Measurements from ENCODE around the gene JAZF1.
A peak's percentile ranks its signal among the peaks of the same experiment; 100 is the strongest.

The JAZF1 gene

GRCh38 chr7:28202222-28202621 lies 21.6 kb upstream of the JAZF1 start:
- Mint-ChIP-seq H3K27me3 (peaks cover 13% of the 10 kb centered on the region), H3K9me3 (peaks cover 8% of the 10 kb centered on the region), H3K4me3 (no peak overlapping the region), H3K4me1 (ENCODE audit: low read depth) (peaks cover 34% of the 10 kb centered on the region), H3K36me3 (ENCODE audit: low read depth) (peaks cover 7% of the 10 kb centered on the region), H3K27ac (no peak overlapping the region)

- H3K27ac Mint-ChIP-seq, result no peak overlapping the region
- H3K4me1 Mint-ChIP-seq (ENCODE audit: low read depth), result peaks cover 30% of the 10 kb centered on the region
These were observed 20.5 kb upstream of the JAZF1 start for GRCh38 chr7:28201131-28201530.

GRCh38 chr7:28200598-28200997 lies 20.0 kb upstream of the JAZF1 start:
- H3K4me1 Mint-ChIP-seq (ENCODE audit: low read depth), result peaks cover 33% of the 10 kb centered on the region
- H3K36me3 Mint-ChIP-seq (ENCODE audit: low read depth), result no peaks in the 10 kb centered on the region
- no peaks in the 10 kb centered on the region for H3K9me3 Mint-ChIP-seq
- no peak overlapping the region for H3K27ac Mint-ChIP-seq
- H3K27me3 Mint-ChIP-seq, result peaks cover 13% of the 10 kb centered on the region
- H3K4me3 Mint-ChIP-seq, result no peak overlapping the region

More at GRCh38 chr7:28201131-28201530, 20.5 kb upstream of the JAZF1 start:
- Mint-ChIP-seq H3K36me3 (ENCODE audit: low read depth) (no peaks in the 10 kb centered on the region), H3K27me3 (peaks cover 13% of the 10 kb centered on the region), H3K9me3 (no peaks in the 10 kb centered on the region), H3K4me3 (no peak overlapping the region)

GRCh38 chr7:28199021-28199510 lies 18.5 kb upstream of the JAZF1 start:
- peaks cover 13% of the 10 kb centered on the region for H3K27me3 Mint-ChIP-seq
- H3K9me3 Mint-ChIP-seq, result no peaks in the 10 kb centered on the region
- H3K36me3 Mint-ChIP-seq (ENCODE audit: low read depth), result no peaks in the 10 kb centered on the region
- no peak overlapping the region for H3K4me3 Mint-ChIP-seq
- no peak overlapping the region for H3K27ac Mint-ChIP-seq
- peaks cover 30% of the 10 kb centered on the region for H3K4me1 Mint-ChIP-seq (ENCODE audit: low read depth)

GRCh38 chr7:28195910-28196620 lies 15.5 kb upstream of the JAZF1 start:
- Mint-ChIP-seq H3K4me3 (no peak overlapping the region), H3K27ac (no peak overlapping the region), H3K27me3 (peaks cover 12% of the 10 kb centered on the region), H3K9me3 (no peaks in the 10 kb centered on the region), H3K36me3 (ENCODE audit: low read depth) (no peaks in the 10 kb centered on the region), H3K4me1 (ENCODE audit: low read depth) (peaks cover 31% of the 10 kb centered on the region)

GRCh38 chr7:28192786-28193585 lies 12.4 kb upstream of the JAZF1 start:
- peaks cover 10% of the 10 kb centered on the region for H3K27me3 Mint-ChIP-seq
- no peaks in the 10 kb centered on the region for H3K9me3 Mint-ChIP-seq
- H3K27ac Mint-ChIP-seq, result no peak overlapping the region
- H3K36me3 Mint-ChIP-seq (ENCODE audit: low read depth), result no peaks in the 10 kb centered on the region
- peaks cover 28% of the 10 kb centered on the region for H3K4me1 Mint-ChIP-seq (ENCODE audit: low read depth)
- H3K4me3 Mint-ChIP-seq, result no peak overlapping the region

- Mint-ChIP-seq H3K4me1 (ENCODE audit: low read depth) (peaks cover 27% of the 10 kb centered on the region), H3K4me3 (no peak overlapping the region), H3K9me3 (no peaks in the 10 kb centered on the region), H3K36me3 (ENCODE audit: low read depth) (no peaks in the 10 kb centered on the region), H3K27ac (no peak overlapping the region), H3K27me3 (peaks cover 12% of the 10 kb centered on the region)
These were observed 11.2 kb upstream of the JAZF1 start for GRCh38 chr7:28191751-28192150.

- peaks cover 12% of the 10 kb centered on the region for H3K27me3 Mint-ChIP-seq
- peaks cover 22% of the 10 kb centered on the region for H3K4me1 Mint-ChIP-seq (ENCODE audit: low read depth)
- H3K9me3 Mint-ChIP-seq, result no peaks in the 10 kb centered on the region
- no peaks in the 10 kb centered on the region for H3K36me3 Mint-ChIP-seq (ENCODE audit: low read depth)
- no peak overlapping the region for H3K27ac Mint-ChIP-seq
- H3K4me3 Mint-ChIP-seq, result no peak overlapping the region
These were observed 10.6 kb upstream of the JAZF1 start for GRCh38 chr7:28191184-28191583.

- no peak overlapping the region for H3K4me3 Mint-ChIP-seq
- peaks cover 12% of the 10 kb centered on the region for H3K27me3 Mint-ChIP-seq
- no peaks in the 10 kb centered on the region for H3K36me3 Mint-ChIP-seq (ENCODE audit: low read depth)
- no peak overlapping the region for H3K27ac Mint-ChIP-seq
- peaks cover 15% of the 10 kb centered on the region for H3K4me1 Mint-ChIP-seq (ENCODE audit: low read depth)
- H3K9me3 Mint-ChIP-seq, result no peaks in the 10 kb centered on the region
These were observed 9.6 kb upstream of the JAZF1 start for GRCh38 chr7:28190077-28190710.

- H3K27ac Mint-ChIP-seq, result no peak overlapping the region
- no peaks in the 10 kb centered on the region for H3K36me3 Mint-ChIP-seq (ENCODE audit: low read depth)
- H3K9me3 Mint-ChIP-seq, result no peaks in the 10 kb centered on the region
- H3K4me1 Mint-ChIP-seq (ENCODE audit: low read depth), result peaks cover 33% of the 10 kb centered on the region
- H3K4me3 Mint-ChIP-seq, result no peak overlapping the region
- H3K27me3 Mint-ChIP-seq, result peaks cover 8% of the 10 kb centered on the region
These were observed 6.4 kb upstream of the JAZF1 start for GRCh38 chr7:28187012-28187411.

GRCh38 chr7:28183627-28184026 lies 3.0 kb upstream of the JAZF1 start:
- no peak overlapping the region for H3K27ac Mint-ChIP-seq

GRCh38 chr7:28182071-28182471 lies 1.5 kb upstream of the JAZF1 start:
- Mint-ChIP-seq H3K27ac (no peak overlapping the region), H3K36me3 (ENCODE audit: low read depth) (no peaks in the 10 kb centered on the region), H3K4me1 (ENCODE audit: low read depth) (peaks cover 43% of the 10 kb centered on the region)

More at GRCh38 chr7:28183627-28184026, 3.0 kb upstream of the JAZF1 start:
- Mint-ChIP-seq H3K27me3 (peaks cover 4% of the 10 kb centered on the region), H3K9me3 (no peaks in the 10 kb centered on the region), H3K4me1 (ENCODE audit: low read depth) (peaks cover 33% of the 10 kb centered on the region), H3K4me3 (no peak overlapping the region), H3K36me3 (ENCODE audit: low read depth) (no peaks in the 10 kb centered on the region)

GRCh38 chr7:28181416-28181815 lies 821 bp upstream of the JAZF1 start:
- peak overlapping the region; percentile 80 for H3K27ac Mint-ChIP-seq

More at GRCh38 chr7:28182071-28182471, 1.5 kb upstream of the JAZF1 start:
- Mint-ChIP-seq H3K4me3 (no peak overlapping the region), H3K27me3 (no peaks in the 10 kb centered on the region), H3K9me3 (no peaks in the 10 kb centered on the region)

GRCh38 chr7:28180031-28180363 lies 598 bp downstream of the JAZF1 start:
- H3K27ac Mint-ChIP-seq, result no peak overlapping the region
- H3K4me1 Mint-ChIP-seq (ENCODE audit: low read depth), result peaks cover 63% of the 10 kb centered on the region
- H3K4me3 Mint-ChIP-seq, result no peak overlapping the region
- H3K27me3 Mint-ChIP-seq, result no peaks in the 10 kb centered on the region
- H3K36me3 Mint-ChIP-seq (ENCODE audit: low read depth), result no peaks in the 10 kb centered on the region
- H3K9me3 Mint-ChIP-seq, result no peaks in the 10 kb centered on the region

More at GRCh38 chr7:28181416-28181815, 821 bp upstream of the JAZF1 start:
- no peaks in the 10 kb centered on the region for H3K9me3 Mint-ChIP-seq
- no peaks in the 10 kb centered on the region for H3K36me3 Mint-ChIP-seq (ENCODE audit: low read depth)
- peaks cover 49% of the 10 kb centered on the region for H3K4me1 Mint-ChIP-seq (ENCODE audit: low read depth)
- H3K4me3 Mint-ChIP-seq, result peak overlapping the region; percentile 89
- H3K27me3 Mint-ChIP-seq, result no peaks in the 10 kb centered on the region

All from stimulated activated naive CD8-positive, alpha-beta T cell treated with anti-CD3 and anti-CD28 coated beads, Interleukin-15, Interleukin-2, amounts not matched to agents 100 ng/mL and 50 ng/mL, for 24 hours (primary cell).